Endometrial microvascular endothelial cells (primary cell): ENCODE results near the gene AMPD1. TPM values are rescaled to one million over a fixed set of nuclear protein-coding genes. Genes with fewer than 3 reads are reported as not detected.

Experiments used
- in situ Hi-C: cut with HindIII; loops from 2 replicates; pipeline ENCODE4 v1.10.0; 2017; ENCODE audit warnings: low sequenced_read_pairs, low pct_unique_long_range_greater_than_20kb; ENCODE audit errors: inconsistent ontology term
- total RNA-seq: library from RNA; depleted of rRNA; stranded (reverse); fragments of >200 nt; gene quantifications from one replicate; pipeline ENCODE4 v1.2.3, GENCODE V29; 2015; ENCODE audit errors: inconsistent ontology term

Gene AMPD1
- total RNA-seq, 1 donor from 2014 or later = not detected

GRCh38 chr1:114702737-114703136 is 7.4 kb upstream of the AMPD1 start:
- in situ Hi-C loops = no loop called here

DNA sequence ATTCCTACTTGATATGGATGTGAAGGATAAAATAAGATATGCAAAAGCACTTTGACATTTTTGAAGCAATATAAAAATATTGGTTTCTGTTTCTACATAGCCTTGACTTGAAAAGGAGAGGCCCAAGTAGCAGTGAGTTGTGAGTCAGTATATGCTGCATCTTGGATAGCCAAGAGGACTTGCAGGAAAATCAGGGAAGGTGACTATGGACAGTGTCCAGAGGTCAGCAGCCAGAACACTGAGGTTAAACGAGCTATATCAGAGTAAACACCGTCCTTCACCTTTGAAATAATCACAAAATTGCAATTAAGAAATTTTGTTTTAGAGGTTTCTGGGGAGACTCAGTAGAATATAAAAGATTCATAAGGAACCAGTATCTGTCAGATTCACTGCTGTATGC is 6.6 kb upstream of the AMPD1 start:
- in situ Hi-C loops = no loop called here

DNA sequence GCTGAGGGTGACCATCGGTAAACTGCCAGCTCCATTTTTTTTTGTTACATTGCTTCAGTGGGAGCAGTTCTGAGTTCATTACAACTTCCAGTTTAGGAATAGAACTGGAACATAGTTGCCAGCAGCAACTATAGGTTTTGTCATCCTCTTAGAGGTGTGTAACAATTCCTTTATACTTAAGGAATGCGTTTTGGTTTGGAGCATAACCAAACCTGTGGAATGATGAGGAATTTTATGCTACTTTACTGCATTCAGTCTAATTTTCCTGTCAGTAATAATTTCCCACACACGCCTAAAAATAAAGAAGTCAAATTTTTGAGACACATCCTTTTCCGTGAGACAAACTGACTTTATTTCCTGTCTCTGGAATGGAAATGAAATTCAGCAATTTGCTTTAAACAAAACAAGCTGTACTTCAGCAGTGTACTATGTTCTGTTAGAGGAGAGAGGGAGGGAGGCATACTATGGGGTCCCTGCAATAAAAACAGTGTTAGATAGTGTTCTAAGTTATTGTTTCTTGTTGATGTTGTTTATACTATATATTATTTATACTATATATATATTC is 4.8 kb upstream of the AMPD1 start:
- in situ Hi-C loops = no loop called here

DNA sequence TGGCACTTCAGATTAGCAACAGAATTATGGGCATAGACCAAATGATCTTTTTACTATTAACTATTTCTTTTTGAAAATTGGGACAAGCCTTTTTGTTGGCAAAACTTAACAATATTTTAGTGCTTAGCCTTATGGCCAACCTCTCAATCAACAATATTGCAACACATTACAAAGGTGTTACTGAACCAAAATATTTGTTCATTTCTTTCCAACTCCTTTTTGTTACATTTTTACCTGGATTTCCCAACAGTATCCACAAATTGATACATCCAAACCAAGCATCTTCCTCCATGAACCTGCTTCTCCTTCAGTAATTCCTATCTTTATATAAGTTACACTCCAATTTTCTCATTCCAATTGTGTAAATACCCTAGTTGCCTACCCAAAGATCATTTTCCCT is 1.5 kb upstream of the AMPD1 start:
- in situ Hi-C loops = no loop called here

- in situ Hi-C loops = no loop called here
Measured at GRCh38 chr1:114694540-114695310, 621 bp downstream of the AMPD1 start.

- in situ Hi-C loops = no loop called here
Measured at GRCh38 chr1:114692947-114693346, 2.4 kb downstream of the AMPD1 start.

DNA sequence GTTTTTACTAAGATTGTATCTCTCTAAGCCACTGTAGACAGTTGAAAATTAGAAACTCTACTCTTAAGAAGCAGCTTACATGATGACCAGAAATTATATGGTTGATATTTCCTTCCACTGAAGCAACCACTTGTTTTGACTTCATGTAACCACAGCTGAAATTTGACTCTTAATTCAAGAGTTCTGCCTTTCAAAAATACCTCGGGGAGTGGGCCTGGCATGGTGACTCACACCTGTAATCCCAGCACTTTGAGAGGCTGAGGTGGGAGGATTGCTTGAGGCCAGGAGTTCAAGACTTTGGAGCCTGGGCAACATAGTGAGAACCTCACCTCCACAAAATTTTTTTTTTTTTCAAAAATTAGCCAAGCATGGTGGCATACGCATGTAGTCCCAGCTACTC is 4.3 kb downstream of the AMPD1 start:
- in situ Hi-C loops = no loop called here

GRCh38 chr1:114690148-114690547 is 5.2 kb downstream of the AMPD1 start:
- in situ Hi-C loops = no loop called here

DNA sequence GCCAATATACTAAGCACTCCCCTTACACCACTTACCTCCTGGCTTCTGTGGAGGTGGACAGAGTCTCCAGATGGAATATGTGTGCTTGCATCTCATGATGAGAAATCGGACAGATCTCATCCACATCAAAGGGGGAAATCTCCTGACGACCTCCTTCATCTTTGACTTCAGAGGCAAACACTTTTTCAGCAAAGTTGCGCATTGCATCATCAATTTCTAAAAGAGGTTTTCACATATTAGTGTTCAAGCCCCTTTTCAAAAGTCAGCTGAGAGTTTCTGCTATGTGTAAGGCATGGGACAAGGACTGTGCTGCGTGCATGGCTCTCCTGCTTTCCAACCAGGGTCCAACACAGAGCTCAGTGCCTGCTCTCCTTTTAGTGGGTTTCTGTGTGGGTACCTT is 6.8 kb downstream of the AMPD1 start:
- in situ Hi-C loops = no loop called here

GRCh38 chr1:114685851-114686250 is 9.5 kb downstream of the AMPD1 start:
- in situ Hi-C loops = no loop called here

- in situ Hi-C loops = no loop called here
Measured at GRCh38 chr1:114677691-114678090, 17.7 kb downstream of the AMPD1 start.

- in situ Hi-C loops = no loop called here
Measured at GRCh38 chr1:114676115-114676514, 19.2 kb downstream of the AMPD1 start.

- in situ Hi-C loops = no loop called here
Measured at GRCh38 chr1:114671939-114672275, 23.4 kb downstream of the AMPD1 start.

GRCh38 chr1:114671011-114671938 is 24.1 kb downstream of the AMPD1 start:
- in situ Hi-C loops = no loop called here

GRCh38 chr1:114670083-114671010 is 25.0 kb downstream of the AMPD1 start:
- in situ Hi-C loops = no loop called here

- in situ Hi-C loops = no loop called here
Measured at GRCh38 chr1:114669562-114670082, 25.7 kb downstream of the AMPD1 start, which contains the start of gene DENND2C. Gene DENND2C, minus strand, starts transcription at chr1:114670049. Its CDS starts 44,065 bp downstream, at chr1:114625984.

GRCh38 chr1:114668784-114669561 is 26.4 kb downstream of the AMPD1 start:
- in situ Hi-C loops = no loop called here

- in situ Hi-C loops = no loop called here
Measured at GRCh38 chr1:114668373-114668772, 27.0 kb downstream of the AMPD1 start.
